GM18519 (cell line): ENCODE measurements around the gene PTPN2.
"Not testable (repeated sequence)": the region's sequence is repeated elsewhere in the genome, so short reads cannot be mapped to it uniquely, and the experiment has no call there.

ENCODE experiments used
- ATAC-seq: cut with Tn5 transposase; IDR thresholded peaks from one replicate; pipeline ENCODE4 v1.9.1; 2021; ENCODE audit warnings: mild to moderate bottlenecking, moderate library complexity; ENCODE audit not compliant: unreplicated experiment, low FRiP score

PTPN2 gene

GRCh38 chr18:12777500-12777944, 106.5 kb downstream of the PTPN2 start:
- ATAC-seq: no peak

GRCh38 chr18:12776821-12777471, 107.1 kb downstream of the PTPN2 start:
- no peak for ATAC-seq

GRCh38 chr18:12776415-12776814, 107.6 kb downstream of the PTPN2 start:
- ATAC-seq: not testable (repeated sequence)

- no peak for ATAC-seq
Measured at GRCh38 chr18:12774982-12775381, 109.1 kb downstream of the PTPN2 start.

GRCh38 chr18:12773369-12773768, 110.7 kb downstream of the PTPN2 start:
- ATAC-seq: no peak

DNA sequence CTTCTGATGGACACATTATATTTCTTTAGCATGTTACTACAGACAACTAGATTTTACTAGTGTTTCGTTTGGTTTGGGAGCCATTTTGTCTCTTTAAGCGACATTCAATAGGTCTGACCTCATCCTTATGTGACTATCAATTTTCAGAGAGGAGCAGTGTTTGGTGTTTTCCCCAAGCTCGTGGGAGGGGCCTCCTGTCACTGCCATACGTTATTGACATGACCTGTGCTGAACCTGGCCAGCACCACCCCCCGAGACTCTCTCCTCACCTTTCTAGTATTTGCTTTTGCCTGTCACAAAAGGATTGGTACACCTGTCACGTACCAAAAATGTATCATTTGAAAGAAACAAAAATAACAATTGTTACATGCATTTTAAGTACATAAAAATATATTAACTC, 111.9 kb downstream of the PTPN2 start:
- ATAC-seq: no peak

DNA sequence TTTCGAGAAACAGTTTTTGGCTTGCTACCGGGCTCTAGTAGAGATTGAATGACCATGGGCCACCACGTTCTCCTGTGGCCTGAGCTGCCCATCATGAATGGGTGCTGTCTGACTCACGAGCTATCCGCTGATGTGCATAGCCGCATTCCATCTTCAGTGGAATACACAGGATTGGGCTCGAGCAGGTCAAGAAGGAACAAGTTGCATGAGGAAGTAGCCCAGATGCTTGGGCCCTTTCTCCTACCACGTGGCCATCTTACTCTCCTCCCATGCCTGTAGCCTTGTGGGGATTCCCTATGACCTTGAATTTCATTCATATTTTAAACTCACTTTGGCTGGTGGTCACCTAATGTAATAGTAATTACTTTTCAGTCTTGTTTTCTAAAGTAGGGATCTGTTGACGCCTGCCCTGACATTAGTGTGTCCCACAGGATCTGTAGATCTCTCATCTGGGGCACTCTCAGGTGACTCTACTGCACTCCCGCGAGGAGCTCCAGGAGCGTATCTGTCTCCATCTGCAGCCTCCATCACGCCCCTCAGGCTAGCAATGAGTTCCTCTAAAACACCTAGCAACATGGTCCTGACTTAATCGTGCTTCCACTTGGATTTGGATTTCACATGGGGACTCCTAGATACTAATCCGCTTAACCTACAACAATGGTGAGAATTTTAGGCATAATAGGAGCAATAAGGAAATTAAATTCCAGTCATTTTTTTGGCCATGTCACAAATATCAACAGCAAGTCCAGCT, 113.4 kb downstream of the PTPN2 start:
- no peak for ATAC-seq

GRCh38 chr18:12769644-12770440, 114.2 kb downstream of the PTPN2 start:
- ATAC-seq: no peak

DNA sequence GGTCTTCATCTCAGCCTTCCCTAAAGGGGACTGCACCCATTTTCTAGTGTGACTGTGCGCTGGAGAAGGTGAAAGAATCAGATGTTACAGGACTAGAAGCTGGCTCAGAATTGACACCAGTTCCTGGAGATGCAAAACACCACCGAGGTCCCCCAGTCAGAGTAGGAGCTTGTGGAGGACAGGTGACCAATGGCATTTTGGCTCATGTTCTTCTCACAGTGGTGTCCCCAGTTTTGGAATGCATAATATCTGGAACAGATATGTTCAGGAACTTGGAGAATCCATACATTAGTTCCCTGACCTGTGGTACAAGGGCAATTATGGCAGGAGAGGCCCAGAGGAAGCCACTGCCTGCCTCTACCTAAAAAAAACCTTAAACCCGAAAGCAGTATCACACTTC, 114.9 kb downstream of the PTPN2 start:
- no peak for ATAC-seq

- ATAC-seq: no peak
Measured at GRCh38 chr18:12768625-12769024, 115.4 kb downstream of the PTPN2 start.

GRCh38 chr18:12767580-12768155, 116.4 kb downstream of the PTPN2 start:
- ATAC-seq: no peak

- no peak for ATAC-seq
Measured at GRCh38 chr18:12766986-12767433, 117.0 kb downstream of the PTPN2 start.

DNA sequence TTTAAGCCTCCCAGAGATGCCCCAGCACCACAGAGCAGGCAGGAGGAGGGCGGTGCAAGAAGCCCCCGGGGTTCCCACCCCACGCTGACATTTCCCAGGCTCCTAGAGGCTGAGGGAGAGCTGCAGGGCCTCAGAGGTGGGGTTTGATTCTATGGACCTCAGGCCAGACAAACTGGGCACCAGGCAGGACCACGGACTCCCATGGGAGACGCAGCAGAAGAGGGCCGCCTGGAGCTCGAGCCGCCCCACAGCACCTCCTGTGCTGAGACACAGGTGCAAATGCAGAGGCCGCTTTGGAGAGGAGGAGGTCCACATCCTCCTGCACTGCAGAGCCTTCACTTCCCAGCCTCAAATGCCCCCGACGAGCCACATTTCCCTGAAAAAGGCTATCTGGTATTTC, 118.5 kb downstream of the PTPN2 start:
- no peak for ATAC-seq

- ATAC-seq: no peak
Measured at GRCh38 chr18:12765126-12765525, 118.9 kb downstream of the PTPN2 start.

DNA sequence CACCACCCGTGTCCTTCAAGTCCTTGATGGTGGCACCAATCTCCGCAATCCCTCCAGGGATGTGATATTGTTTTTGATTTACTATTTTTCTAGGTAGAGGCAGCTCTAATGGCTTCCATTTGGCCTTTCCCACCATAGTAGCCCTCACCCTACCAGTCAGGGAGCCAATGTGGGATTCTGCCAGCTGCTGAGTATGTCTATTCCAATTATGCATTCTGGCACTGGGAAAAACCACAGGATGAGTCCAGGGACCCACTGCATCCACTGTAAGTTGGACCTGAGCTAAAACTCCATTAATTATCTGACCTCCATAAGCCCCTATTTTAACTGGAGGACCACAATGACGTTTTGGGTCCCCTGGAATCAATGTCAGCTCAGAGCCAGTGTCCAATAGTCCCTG, 125.5 kb downstream of the PTPN2 start:
- not testable (repeated sequence) for ATAC-seq

DNA sequence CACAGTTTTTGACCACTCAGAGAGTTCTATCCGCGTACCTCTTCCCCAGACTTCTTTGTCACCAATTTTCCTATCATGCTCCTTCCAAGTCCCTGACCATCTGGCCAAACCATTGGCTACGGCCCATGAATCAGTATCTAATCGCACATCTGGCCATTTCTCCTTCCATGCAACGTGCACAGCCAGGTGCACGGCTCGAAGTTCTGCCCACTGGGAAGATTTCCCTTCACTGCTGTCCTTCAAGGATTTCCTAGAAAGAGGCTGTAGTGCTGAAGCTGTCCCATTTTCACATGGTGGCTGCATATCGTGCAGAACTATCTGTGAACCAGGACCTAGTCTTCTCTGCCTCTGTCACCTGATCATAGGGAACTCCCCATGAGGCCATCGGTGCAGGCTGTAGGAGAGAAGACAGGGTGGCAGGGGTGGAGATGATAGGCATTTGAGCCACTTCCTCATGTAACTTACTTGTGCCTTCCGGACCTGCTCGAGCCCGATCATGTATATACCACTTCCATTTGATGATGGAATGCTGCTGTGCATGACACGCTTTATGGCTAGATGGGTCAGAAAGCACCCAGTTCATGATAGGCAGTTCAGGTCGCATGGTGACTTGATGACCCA, 127.3 kb downstream of the PTPN2 start:
- ATAC-seq: not testable (repeated sequence)

GRCh38 chr18:12755606-12756005, 128.4 kb downstream of the PTPN2 start:
- not testable (repeated sequence) for ATAC-seq

- ATAC-seq: no peak
Measured at GRCh38 chr18:12754511-12754910, 129.5 kb downstream of the PTPN2 start.

DNA sequence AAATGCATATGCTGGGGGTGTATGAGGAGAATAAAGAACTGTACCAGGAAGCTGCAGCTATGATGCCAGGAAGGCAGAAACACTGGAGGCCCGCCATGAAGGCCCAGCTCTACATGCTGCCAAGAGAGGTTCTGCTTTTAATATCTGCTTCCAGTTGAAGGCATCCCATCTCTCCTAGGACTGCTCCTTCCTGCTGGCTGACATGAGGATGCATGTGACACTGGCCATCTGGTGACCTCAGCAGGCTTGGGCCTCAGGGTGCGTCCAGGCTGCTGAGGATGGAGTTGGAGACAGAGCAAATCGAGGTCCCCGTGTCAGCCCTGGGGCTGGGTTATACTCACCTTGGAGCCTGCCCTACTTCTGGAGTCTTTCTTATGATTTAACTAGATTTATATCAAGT, 132.1 kb downstream of the PTPN2 start:
- no peak for ATAC-seq

GRCh38 chr18:12751503-12751884, 132.5 kb downstream of the PTPN2 start:
- ATAC-seq: no peak
